GM06990 (cell line): ENCODE results near the gene SERPINA1.
A peak's percentile ranks its signal among the peaks of the same experiment; 100 is the strongest.
"Not testable (repeated sequence)": the region's sequence is repeated elsewhere in the genome, so short reads cannot be mapped to it uniquely, and the experiment has no call there.

Source experiments
- DNase-seq: peaks from one replicate; pipeline ENCODE4 v3.0.0-alpha.2; 2011; ENCODE audit not compliant: insufficient read length; ENCODE audit errors: extremely low read depth
- H3K27me3 ChIP-seq: replicated peaks from 2 replicates; pipeline ENCODE4 v1.6.0; 2011; ENCODE audit warnings: low read length; ENCODE audit not compliant: control insufficient read depth, insufficient read depth
- H3K36me3 ChIP-seq: 2 replicates; pipeline ENCODE4 v1.5.1; 2011; ENCODE audit warnings: low read length; ENCODE audit not compliant: control insufficient read depth, insufficient read depth
- H3K4me3 ChIP-seq: replicated peaks from 2 replicates; pipeline ENCODE4 v1.5.1; 2011; ENCODE audit warnings: low read depth, mild to moderate bottlenecking, control low read depth, low read length
- CTCF ChIP-seq: IDR thresholded peaks from 2 replicates; pipeline ENCODE4 v1.5.1; 2011; ENCODE audit warnings: low read length, control low read depth, mild to moderate bottlenecking, inconsistent platforms; ENCODE audit not compliant: insufficient read depth, poor library complexity, severe bottlenecking

The SERPINA1 gene

GRCh38 chr14:94357166-94357565 lies 31.2 kb downstream of the SERPINA1 start:
- H3K4me3 ChIP-seq, result no peak overlapping the region
- no peaks in the 10 kb centered on the region for H3K36me3 ChIP-seq
- no peaks in the 10 kb centered on the region for H3K27me3 ChIP-seq
- TF ChIP-seq CTCF, result no peak
- DNase-seq, result no peak

- Histone ChIP-seq H3K4me3 (no peak overlapping the region), H3K27me3 (no peaks in the 10 kb centered on the region), H3K36me3 (no peaks in the 10 kb centered on the region)
- DNase-seq, result no peak
- TF ChIP-seq CTCF, result no peak
Observed at GRCh38 chr14:94356379-94357056, 31.9 kb downstream of the SERPINA1 start.

GRCh38 chr14:94355191-94355794 lies 33.1 kb downstream of the SERPINA1 start:
- H3K4me3 ChIP-seq, result no peak overlapping the region
- peak; percentile 20 for DNase-seq

GRCh38 chr14:94354638-94355185 lies 33.7 kb downstream of the SERPINA1 start:
- no peak for DNase-seq
- no peaks in the 10 kb centered on the region for H3K36me3 ChIP-seq
- TF ChIP-seq CTCF, result no peak
- H3K27me3 ChIP-seq, result no peaks in the 10 kb centered on the region
- no peak overlapping the region for H3K4me3 ChIP-seq

More at GRCh38 chr14:94355191-94355794, 33.1 kb downstream of the SERPINA1 start:
- H3K36me3 ChIP-seq, result no peaks in the 10 kb centered on the region
- peak; percentile 42 for TF ChIP-seq CTCF
- H3K27me3 ChIP-seq, result no peaks in the 10 kb centered on the region

GRCh38 chr14:94354190-94354589 lies 34.2 kb downstream of the SERPINA1 start:
- H3K27me3 ChIP-seq, DNase-seq, H3K4me3 ChIP-seq, H3K36me3 ChIP-seq: not testable (repeated sequence)

GRCh38 chr14:94349276-94349675 lies 39.1 kb downstream of the SERPINA1 start:
- Histone ChIP-seq H3K36me3 (no peaks in the 10 kb centered on the region), H3K4me3 (no peak overlapping the region), H3K27me3 (no peaks in the 10 kb centered on the region)
- TF ChIP-seq CTCF, result no peak
- no peak for DNase-seq
